ENCODE measurements around the gene ELOVL1.

GRCh38 chr1:43387976-43388599 lies 20.3 kb upstream of the ELOVL1 start:
- TF ChIP-seq CTCF (conservative IDR thresholded peaks at IDR 0.05; ENCODE audit: low read depth, low read length) (no peak), EZH2 (IDR thresholded peaks at IDR 0.05; ENCODE audit: low read length, unreplicated experiment) (no peak), EZH2phosphoT487 (IDR thresholded peaks at IDR 0.05; ENCODE audit: borderline replicate concordance, low read length) (no peak)
